ENCODE data around the gene ESYT1. TPM values are rescaled to one million over a fixed set of nuclear protein-coding genes. Genes with fewer than 3 reads are reported as not detected.

ESYT1 gene, protein sequence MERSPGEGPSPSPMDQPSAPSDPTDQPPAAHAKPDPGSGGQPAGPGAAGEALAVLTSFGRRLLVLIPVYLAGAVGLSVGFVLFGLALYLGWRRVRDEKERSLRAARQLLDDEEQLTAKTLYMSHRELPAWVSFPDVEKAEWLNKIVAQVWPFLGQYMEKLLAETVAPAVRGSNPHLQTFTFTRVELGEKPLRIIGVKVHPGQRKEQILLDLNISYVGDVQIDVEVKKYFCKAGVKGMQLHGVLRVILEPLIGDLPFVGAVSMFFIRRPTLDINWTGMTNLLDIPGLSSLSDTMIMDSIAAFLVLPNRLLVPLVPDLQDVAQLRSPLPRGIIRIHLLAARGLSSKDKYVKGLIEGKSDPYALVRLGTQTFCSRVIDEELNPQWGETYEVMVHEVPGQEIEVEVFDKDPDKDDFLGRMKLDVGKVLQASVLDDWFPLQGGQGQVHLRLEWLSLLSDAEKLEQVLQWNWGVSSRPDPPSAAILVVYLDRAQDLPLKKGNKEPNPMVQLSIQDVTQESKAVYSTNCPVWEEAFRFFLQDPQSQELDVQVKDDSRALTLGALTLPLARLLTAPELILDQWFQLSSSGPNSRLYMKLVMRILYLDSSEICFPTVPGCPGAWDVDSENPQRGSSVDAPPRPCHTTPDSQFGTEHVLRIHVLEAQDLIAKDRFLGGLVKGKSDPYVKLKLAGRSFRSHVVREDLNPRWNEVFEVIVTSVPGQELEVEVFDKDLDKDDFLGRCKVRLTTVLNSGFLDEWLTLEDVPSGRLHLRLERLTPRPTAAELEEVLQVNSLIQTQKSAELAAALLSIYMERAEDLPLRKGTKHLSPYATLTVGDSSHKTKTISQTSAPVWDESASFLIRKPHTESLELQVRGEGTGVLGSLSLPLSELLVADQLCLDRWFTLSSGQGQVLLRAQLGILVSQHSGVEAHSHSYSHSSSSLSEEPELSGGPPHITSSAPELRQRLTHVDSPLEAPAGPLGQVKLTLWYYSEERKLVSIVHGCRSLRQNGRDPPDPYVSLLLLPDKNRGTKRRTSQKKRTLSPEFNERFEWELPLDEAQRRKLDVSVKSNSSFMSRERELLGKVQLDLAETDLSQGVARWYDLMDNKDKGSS
- 169 and 173 TPM in 2 replicates for total RNA-seq (2014; rRNA removed)
- 94.6 TPM for polyA plus RNA-seq (2012)

DNA sequence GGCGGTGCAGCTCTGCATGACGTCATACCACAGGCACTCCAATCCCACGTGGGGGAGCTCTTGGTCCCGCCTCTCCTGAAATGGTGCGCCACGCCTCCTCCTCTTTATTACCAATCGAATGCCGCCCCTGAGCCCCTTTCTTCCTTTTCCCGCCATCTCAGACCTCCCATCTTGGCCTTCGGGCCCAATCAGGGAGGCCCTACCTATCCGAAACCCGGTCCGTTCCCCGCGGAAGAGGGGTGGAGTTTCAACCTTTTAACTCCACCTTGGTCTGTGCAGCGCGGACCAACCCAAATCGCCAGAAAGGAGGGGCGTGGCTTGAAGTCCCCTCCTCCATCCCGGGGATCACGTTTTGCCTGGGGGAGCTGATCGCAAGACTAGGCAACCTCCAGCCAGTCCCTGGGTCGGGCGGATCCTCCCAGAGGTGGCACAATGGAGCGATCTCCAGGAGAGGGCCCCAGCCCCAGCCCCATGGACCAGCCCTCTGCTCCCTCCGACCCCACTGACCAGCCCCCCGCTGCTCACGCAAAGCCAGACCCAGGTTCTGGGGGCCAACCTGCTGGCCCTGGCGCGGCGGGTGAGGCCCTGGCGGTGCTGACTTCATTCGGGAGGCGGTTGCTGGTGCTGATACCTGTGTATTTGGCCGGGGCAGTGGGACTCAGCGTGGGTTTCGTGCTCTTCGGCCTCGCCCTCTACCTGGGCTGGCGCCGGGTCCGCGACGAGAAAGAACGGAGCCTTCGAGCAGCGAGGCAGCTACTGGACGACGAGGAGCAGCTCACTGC is at the start of gene ESYT1:
Gene ESYT1 (plus strand): TSS at position 380 of the 782 bp plus-strand sequence. CDS start 53 bp downstream, at position 433.
- peak; percentile 100 for DNase-seq (ENCODE audit: low read depth)

DNA sequence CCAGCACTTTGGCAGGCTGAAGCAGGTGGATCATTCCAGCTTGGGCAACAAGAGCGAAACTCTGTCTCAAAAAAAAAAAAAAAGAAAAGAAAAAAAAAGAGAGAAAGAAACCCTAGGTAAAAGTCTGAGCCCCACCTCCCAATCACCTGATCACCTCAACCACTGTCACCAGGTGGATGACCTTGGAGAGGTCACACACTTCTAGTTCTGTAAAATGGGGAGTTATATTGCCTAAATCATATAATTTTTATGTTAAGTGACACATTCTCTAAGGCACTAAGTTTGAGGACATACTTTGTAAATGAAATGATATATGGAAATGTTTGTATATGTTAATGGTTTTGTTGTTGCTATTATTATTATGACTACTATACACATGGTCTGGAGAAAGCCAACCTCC is 49.6 kb upstream of the ESYT1 start:
- DNase-seq (ENCODE audit: low read depth), result no peak

DNA sequence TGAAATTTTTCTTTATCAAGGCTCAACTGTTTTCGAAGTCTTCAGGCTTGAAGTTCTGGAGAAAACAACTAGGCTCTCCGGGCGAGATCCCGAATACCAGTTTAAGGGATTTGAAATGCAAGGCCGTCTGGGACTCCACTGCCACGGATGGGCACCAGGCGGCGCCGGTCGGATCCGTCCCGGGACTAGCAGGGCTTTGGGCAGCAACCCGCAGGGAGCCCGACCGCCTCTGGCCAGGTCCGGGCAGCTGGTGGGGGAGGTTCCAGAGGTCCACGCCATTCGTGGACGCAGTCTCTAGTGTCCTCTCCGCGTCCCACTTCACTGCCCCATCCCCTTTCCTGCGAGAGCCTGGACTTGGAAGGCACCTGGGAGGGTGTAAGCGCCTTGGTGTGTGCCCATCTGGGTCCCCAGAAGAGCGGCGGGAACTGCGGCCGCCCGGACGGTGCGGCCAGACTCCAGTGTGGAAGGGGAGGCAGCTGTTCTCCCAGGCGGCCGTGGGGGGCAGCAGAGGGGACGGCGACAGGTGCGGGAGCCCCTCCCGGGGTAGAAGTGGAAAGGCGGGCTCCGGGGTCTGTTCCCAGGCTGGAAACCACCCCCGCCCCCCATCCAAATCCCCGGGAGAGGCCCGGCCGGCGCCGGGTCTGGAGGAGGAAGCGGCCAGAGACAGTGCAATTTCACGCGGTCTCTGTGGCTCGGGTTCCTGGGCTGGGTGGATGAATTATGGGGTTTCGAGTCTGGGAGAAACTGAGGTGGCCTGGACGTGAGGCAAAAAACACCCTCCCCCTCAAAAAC is 48.9 kb upstream of the ESYT1 start:
- peak; percentile 78 for DNase-seq (ENCODE audit: low read depth)

DNA sequence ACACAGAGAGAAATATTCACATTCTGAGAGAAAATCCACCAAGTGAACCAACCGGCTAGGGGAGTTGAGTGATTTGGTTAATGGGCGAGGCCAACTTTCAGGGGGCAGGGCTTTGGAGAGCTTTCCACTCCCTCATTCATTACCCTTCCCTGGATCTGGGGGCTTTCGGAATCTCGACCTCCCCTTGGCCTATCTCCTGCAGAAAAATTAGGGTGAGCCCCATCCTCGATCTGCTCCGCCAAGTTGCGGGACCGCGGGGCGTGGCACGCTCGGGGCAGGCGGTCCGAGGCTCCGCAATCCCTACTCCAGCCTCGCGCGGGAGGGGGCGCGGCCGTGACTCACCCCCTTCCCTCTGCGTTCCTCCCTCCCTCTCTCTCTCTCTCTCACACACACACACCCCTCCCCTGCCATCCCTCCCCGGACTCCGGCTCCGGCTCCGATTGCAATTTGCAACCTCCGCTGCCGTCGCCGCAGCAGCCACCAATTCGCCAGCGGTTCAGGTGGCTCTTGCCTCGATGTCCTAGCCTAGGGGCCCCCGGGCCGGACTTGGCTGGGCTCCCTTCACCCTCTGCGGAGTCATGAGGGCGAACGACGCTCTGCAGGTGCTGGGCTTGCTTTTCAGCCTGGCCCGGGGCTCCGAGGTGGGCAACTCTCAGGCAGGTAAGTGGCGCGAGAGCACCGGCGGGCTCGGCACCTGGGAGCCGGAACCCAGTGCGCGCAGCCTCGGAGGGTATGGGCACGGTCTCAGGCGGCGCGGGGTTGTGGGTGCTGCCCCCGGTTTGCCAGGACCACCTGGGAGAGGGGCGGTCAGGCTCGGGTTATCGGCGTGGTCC is 48.1 kb upstream of the ESYT1 start, which contains the start of gene ERBB3:
Gene ERBB3 (plus strand): TSS at position 443 of the 833 bp plus-strand sequence. CDS start 136 bp downstream, at position 579.
- DNase-seq (ENCODE audit: low read depth), result peak; percentile 73

GRCh38 chr12:56080556-56081138 is 47.4 kb upstream of the ESYT1 start:
- no peak for DNase-seq (ENCODE audit: low read depth)

DNA sequence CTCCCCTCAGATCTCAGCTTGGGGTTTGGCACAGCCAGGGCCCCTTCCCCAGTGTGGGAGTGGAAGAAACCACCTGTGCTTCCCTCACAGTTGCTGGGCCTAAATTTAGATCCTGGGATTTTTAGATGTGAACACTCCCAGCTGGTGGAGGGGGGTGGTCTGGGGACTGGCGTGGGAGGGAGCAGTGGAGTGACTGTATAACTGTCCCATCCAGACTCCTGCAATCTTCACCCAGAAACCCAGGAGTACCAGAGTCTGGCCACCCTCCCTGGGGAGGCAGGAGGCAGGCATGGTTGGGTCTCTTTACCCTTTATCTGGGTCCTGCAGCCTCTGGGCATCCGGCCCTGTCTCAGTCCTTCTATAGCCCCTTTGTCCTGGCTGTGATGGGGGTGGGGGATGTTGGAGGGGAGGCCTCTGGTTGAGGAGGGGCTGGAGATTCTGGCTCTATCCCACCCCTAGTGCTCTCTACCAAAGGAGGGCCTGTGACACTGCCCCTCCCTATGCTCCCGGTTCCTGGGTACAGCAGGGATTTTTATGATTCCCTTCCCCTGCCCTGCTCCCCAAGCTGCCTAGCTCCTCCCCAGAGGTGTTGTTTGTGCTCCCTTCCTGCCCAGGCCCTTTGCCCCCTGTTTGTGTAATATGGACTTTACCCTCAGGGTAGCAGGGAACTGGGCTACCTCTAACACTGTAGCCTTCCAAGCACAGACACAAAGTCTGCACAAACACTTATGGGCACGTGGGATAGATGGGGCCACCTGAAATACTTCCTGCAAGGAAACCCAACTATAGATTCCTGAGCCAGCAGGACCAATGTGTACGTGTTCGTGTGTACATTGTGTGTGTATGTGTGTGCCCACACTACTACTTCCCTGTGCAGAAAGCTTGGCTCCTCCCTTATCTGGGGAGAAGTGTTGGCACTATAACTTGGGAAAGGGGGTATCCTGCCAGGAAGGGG is 46.4 kb upstream of the ESYT1 start:
- no peak for DNase-seq (ENCODE audit: low read depth)

- DNase-seq (ENCODE audit: low read depth), result no peak
Measured at GRCh38 chr12:56082382-56082781, 45.7 kb upstream of the ESYT1 start.

- no peak for DNase-seq (ENCODE audit: low read depth)
Measured at GRCh38 chr12:56082967-56083366, 45.1 kb upstream of the ESYT1 start.

DNA sequence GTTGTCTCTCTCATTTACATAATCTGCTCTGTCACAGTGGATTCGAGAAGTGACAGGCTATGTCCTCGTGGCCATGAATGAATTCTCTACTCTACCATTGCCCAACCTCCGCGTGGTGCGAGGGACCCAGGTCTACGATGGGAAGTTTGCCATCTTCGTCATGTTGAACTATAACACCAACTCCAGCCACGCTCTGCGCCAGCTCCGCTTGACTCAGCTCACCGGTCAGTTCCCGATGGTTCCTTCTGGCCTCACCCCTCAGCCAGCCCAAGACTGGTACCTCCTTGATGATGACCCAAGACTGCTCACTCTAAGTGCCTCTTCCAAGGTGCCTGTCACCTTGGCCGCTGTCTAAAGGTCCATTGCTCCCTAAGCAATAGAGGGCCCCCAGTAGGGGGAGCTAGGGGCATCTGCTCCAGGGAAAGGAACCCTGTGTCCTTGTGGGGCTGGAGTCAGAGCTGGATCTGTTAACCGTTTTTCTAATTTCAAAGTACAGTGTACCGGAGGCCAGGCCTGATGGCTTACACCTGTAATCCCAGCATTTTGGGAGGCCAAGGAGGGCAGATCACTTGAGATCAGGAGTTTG is 43.0 kb upstream of the ESYT1 start:
- no peak for DNase-seq (ENCODE audit: low read depth)

DNA sequence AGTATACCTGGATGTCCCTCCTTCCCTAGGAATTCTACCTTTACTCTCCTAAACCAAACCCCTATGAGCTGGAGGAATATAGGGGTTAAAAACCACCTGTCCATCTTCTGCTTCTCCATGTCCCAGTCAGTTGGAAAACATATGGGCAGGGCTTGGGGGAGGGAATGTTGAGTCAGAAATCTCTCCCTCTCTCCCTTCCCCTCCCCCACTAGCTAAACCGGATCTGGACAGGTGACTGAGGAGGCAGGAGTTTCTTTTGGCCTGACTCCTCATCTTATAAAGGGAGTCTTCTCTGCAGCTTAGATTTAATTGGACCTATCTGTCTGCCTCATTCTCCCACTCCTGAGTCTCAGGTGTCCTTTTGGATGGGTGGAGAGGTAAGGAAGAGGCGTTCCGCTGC is 42.0 kb upstream of the ESYT1 start:
- no peak for DNase-seq (ENCODE audit: low read depth)

GRCh38 chr12:56086608-56087007 is 41.5 kb upstream of the ESYT1 start:
- no peak for DNase-seq (ENCODE audit: low read depth)

GRCh38 chr12:56087220-56087619 is 40.8 kb upstream of the ESYT1 start:
- no peak for DNase-seq (ENCODE audit: low read depth)

DNA sequence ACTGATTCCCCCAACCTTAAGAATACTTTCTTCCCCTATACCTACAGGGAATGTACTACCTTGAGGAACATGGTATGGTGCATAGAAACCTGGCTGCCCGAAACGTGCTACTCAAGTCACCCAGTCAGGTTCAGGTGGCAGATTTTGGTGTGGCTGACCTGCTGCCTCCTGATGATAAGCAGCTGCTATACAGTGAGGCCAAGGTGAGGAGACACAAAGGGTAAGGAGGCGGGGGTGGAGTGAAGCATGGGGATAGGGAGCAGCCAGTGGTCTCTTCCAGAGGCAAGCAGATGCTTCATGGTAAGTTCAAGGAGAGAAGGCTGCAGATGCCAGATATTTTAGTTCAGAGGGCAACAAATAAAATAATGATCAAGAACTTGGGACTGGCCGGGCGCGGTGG is 30.3 kb upstream of the ESYT1 start:
- no peak for DNase-seq (ENCODE audit: low read depth)

GRCh38 chr12:56098592-56098991 is 29.5 kb upstream of the ESYT1 start:
- no peak for DNase-seq (ENCODE audit: low read depth)

- DNase-seq (ENCODE audit: low read depth), result no peak
Measured at GRCh38 chr12:56099787-56100186, 28.3 kb upstream of the ESYT1 start.

GRCh38 chr12:56101045-56101444 is 27.0 kb upstream of the ESYT1 start:
- no peak for DNase-seq (ENCODE audit: low read depth)

DNA sequence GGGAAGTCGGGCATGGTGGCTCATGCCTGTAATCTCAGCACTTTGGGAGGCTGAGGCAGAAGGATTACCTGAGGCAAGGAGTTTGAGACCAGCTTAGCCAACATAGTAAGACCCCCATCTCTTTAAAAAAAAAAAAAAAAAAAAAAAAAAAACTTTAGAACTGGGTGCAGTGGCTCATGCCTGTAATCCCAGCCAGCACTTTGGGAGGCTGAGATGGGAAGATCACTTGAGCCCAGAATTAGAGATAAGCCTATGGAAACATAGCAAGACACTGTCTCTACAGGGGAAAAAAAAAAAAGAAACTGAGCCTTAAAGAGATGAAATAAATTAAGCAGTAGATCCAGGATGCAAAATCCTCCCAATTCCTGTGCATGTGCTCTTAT is 25.4 kb upstream of the ESYT1 start:
- no peak for DNase-seq (ENCODE audit: low read depth)
